Prostate gland (tissue), 2 donors: ENCODE data around the gene THRSP.

Experiments used
- CTCF ChIP-seq, 4 experiments: fragments of 200-600 bp in 2 of 4; fragments of 450-650 bp in 2 of 4; sonication (generic) in 2 of 4; IDR thresholded peaks; 1 replicate in 3 of 4; 2 replicates in 1 of 4; pipeline ENCODE4 v1.5.1; 2016 to 2019; ENCODE audit warnings: antibody characterized with exemption in 4 of 4, mild to moderate bottlenecking in 2 of 4, moderate library complexity in 2 of 4
- POLR2AphosphoS5 ChIP-seq: sonication (generic); formaldehyde crosslinking; IDR thresholded peaks from one replicate; pipeline ENCODE4 v1.6.1; 2017; ENCODE audit warnings: antibody characterized with exemption

GRCh38 chr11:78070621-78071020 lies 7.0 kb downstream of the THRSP start:
- TF ChIP-seq CTCF (IDR thresholded peaks at IDR 0.05) (no peak), POLR2AphosphoS5 (no peak)
